ENCODE results near the gene LY6G5C.

DNA sequence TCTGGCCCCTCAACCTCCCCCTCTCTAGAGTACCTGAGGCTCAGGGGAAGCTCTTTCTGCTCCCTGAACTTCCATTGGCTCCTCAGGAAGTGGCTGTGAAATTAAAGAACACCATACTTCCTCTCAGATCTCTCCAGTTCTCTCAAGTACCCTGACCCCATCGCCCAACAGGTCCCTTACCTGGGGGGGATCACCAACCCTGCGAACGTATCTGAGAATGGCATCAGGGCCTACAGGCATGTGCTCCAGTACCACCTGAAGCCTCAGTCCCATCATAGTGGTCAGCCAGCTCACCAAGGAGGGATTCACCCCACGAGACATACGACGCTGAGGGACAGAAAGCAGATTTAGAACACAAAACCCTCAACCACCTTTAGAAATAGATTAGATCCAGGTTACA lies 40.3 kb downstream of the LY6G5C start:
- TF ChIP-seq CTCF (optimal IDR thresholded peaks at IDR 0.05 in 1 of 3, IDR thresholded peaks at IDR 0.05 in 1 of 3, conservative IDR thresholded peaks at IDR 0.05 in 1 of 3; ENCODE audit: extremely low read depth in 1 of 3, insufficient read depth in 2 of 3, low read length in 3 of 3) (no peak), EZH2 (IDR thresholded peaks at IDR 0.05; ENCODE audit: low read length) (no peak)

All from keratinocyte (primary cell).